Ishikawa (cell line): ENCODE measurements around the gene AMMECR1.

Experiments
- CEBPB ChIP-seq: IDR thresholded peaks from 2 replicates; pipeline ENCODE4 v1.6.1; 2012
- CREB1 ChIP-seq: IDR thresholded peaks from 2 replicates; pipeline ENCODE4 v1.6.1; 2012; ENCODE audit warnings: low read depth
- EGR1 ChIP-seq: IDR thresholded peaks from 2 replicates; pipeline ENCODE4 v1.6.1; 2012
- FOXM1 ChIP-seq: IDR thresholded peaks from 2 replicates; pipeline ENCODE4 v1.6.1; 2012; ENCODE audit warnings: low read depth, borderline replicate concordance
- REST ChIP-seq: IDR thresholded peaks from 2 replicates; pipeline ENCODE4 v1.6.1; 2012; ENCODE audit warnings: low read depth, mild to moderate bottlenecking
- TAF1 ChIP-seq: IDR thresholded peaks from 2 replicates; pipeline ENCODE4 v1.6.1; 2012; ENCODE audit warnings: low read depth, mild to moderate bottlenecking
- YY1 ChIP-seq: IDR thresholded peaks from 2 replicates; pipeline ENCODE4 v1.6.1; 2012; ENCODE audit warnings: low read depth
- TF ChIP-seq, protein P1 (sequence below): IDR thresholded peaks from 2 replicates; pipeline ENCODE4 v1.6.1; 2012

DNA sequence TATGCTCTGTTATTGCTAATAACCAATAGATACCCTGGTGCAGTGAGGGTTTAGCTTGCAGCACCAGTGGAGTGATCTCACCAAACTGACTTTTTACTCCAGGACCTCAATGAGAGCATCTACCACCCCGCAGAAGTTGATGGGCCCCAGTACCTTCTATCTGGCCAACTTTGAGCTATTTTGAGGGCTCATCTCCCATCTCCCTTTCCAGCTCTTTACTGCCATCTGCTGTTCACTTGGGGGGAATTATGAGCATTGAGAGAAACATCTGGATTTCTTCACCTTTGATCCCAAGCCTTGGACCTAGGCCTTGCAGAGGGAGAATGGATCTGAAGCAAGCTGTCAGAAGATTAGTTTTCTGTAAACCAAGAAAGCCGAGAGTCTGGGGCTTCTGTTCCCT, 171.4 kb downstream of the AMMECR1 start:
- TF ChIP-seq TAF1 (no peak), EGR1 (no peak), REST (no peak), CEBPB (no peak), YY1 (no peak), FOXM1 (no peak), CREB1 (no peak)
- TF ChIP-seq, protein P1, sequence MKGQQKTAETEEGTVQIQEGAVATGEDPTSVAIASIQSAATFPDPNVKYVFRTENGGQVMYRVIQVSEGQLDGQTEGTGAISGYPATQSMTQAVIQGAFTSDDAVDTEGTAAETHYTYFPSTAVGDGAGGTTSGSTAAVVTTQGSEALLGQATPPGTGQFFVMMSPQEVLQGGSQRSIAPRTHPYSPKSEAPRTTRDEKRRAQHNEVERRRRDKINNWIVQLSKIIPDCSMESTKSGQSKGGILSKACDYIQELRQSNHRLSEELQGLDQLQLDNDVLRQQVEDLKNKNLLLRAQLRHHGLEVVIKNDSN: no peak
